GM12878 (cell line): ENCODE results near the gene RABEP1. TPM values are rescaled to one million over a fixed set of nuclear protein-coding genes. Genes with fewer than 3 reads are reported as not detected.

Source experiments
- ATF3 ChIP-seq: IDR thresholded peaks from 2 replicates; pipeline ENCODE4 v1.6.1; 2011; ENCODE audit warnings: low read depth, mild to moderate bottlenecking, low read length, moderate library complexity, borderline replicate concordance; ENCODE audit errors: extremely low read depth
- ESRRA ChIP-seq: IDR thresholded peaks from 2 replicates; pipeline ENCODE4 v1.6.1; 2012; ENCODE audit warnings: mild to moderate bottlenecking, low read length, improper control_type of control experiment
- FOXM1 ChIP-seq: IDR thresholded peaks from 2 replicates; pipeline ENCODE4 v1.6.1; 2012; ENCODE audit warnings: low read depth, mild to moderate bottlenecking, inconsistent platforms, low read length, moderate library complexity
- NFIC ChIP-seq: IDR thresholded peaks from 2 replicates; pipeline ENCODE4 v1.6.1; 2012; ENCODE audit warnings: low read depth, mild to moderate bottlenecking, inconsistent platforms, low read length, moderate library complexity
- RAD21 ChIP-seq: IDR thresholded peaks from 2 replicates; pipeline ENCODE4 v1.6.1; 2011; ENCODE audit warnings: mild to moderate bottlenecking, low read depth, low read length, moderate library complexity; ENCODE audit not compliant: insufficient read depth
- RUNX3 ChIP-seq: IDR thresholded peaks from 2 replicates; pipeline ENCODE4 v1.6.1; 2012; ENCODE audit warnings: low read length, inconsistent platforms
- ZBTB40 ChIP-seq: fragments of 450-650 bp; IDR thresholded peaks from 2 replicates; pipeline ENCODE4 v1.6.1; 2016; ENCODE audit warnings: mild to moderate bottlenecking, moderate library complexity, borderline replicate concordance
- ZNF592 ChIP-seq: fragments of 450-650 bp; IDR thresholded peaks from 2 replicates; pipeline ENCODE4 v1.6.1; 2017; ENCODE audit warnings: mild to moderate bottlenecking, moderate library complexity
- polyA plus RNA-seq, 11 experiments: library from polyadenylated mRNA; depleted of rRNA in 4 of 11; unstranded in 6 of 11; stranded (reverse) in 5 of 11; fragments of >200 nt; fragmentation: Nextera tagmentation in 4 of 11; fragmentation: Illumina TruSeq in 1 of 11; extraction: Ambion mirVana in 4 of 11; extraction: Trizol in 1 of 11; gene quantifications; 1 replicate in 1 of 11; 2 replicates in 10 of 11; pipeline versions ENCODE4 v1.2.1 to v1.2.3, GENCODE V29; 2011 to 2016; ENCODE audit warnings: inconsistent platforms in 2 of 11, missing spikeins in 2 of 11, low read depth in 1 of 11
- total RNA-seq, 4 experiments: library from RNA; depleted of rRNA in 3 of 4; stranded (reverse); fragments of >200 nt in 3 of 4; fragmentation: Illumina TruSeq in 1 of 4; extraction: Trizol in 1 of 4; gene quantifications; 2 replicates each; pipeline versions ENCODE4 v1.2.1 to v1.2.3, GENCODE V29; 2013 to 2021
- TF ChIP-seq, protein P1 (sequence below): fragments of 450-650 bp; IDR thresholded peaks from 2 replicates; pipeline ENCODE4 v1.6.1; 2017; ENCODE audit warnings: borderline replicate concordance
- TF ChIP-seq, protein P2 (sequence below): IDR thresholded peaks from 2 replicates; pipeline ENCODE4 v1.6.1; 2012; ENCODE audit warnings: low read depth, low read length, improper control_type of control experiment

RABEP1 gene
- total and polyA plus RNA-seq, 10 of the 15 experiments (the other 5 are each of a cell fraction or from before 2014, with no cell fraction given) = 13.4 to 71.4 (median 59.8) TPM

DNA sequence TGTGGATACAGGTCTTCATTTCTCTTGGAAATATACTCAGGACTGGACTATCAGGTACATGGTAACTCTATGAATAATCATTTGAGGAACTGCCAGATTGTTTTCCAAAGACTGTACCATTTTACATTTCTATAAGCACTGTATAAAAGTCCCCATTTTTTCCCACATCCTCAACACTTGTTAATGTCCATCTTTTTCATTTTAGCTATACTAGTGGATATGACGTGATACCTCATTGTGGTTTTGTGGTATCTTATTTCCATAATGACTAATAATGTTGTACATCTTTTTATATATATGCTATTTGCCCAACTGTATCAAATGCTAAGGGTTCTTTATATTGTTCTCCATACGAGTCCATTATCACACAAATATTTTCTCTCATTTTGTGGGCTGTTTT, 114.5 kb downstream of the RABEP1 start (continued):
- TF ChIP-seq ZBTB40 (no peak), ATF3 (no peak), FOXM1 (no peak), ESRRA (no peak), RUNX3 (peak; percentile 85), RAD21 (no peak), ZNF592 (no peak), NFIC (peak; percentile 29; the same call in 1 of the 2 replicates)
- TF ChIP-seq, protein P1, sequence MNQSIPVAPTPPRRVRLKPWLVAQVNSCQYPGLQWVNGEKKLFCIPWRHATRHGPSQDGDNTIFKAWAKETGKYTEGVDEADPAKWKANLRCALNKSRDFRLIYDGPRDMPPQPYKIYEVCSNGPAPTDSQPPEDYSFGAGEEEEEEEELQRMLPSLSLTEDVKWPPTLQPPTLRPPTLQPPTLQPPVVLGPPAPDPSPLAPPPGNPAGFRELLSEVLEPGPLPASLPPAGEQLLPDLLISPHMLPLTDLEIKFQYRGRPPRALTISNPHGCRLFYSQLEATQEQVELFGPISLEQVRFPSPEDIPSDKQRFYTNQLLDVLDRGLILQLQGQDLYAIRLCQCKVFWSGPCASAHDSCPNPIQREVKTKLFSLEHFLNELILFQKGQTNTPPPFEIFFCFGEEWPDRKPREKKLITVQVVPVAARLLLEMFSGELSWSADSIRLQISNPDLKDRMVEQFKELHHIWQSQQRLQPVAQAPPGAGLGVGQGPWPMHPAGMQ = no peak
- TF ChIP-seq, protein P2, sequence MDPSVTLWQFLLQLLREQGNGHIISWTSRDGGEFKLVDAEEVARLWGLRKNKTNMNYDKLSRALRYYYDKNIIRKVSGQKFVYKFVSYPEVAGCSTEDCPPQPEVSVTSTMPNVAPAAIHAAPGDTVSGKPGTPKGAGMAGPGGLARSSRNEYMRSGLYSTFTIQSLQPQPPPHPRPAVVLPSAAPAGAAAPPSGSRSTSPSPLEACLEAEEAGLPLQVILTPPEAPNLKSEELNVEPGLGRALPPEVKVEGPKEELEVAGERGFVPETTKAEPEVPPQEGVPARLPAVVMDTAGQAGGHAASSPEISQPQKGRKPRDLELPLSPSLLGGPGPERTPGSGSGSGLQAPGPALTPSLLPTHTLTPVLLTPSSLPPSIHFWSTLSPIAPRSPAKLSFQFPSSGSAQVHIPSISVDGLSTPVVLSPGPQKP = no peak
